Measurements from ENCODE around the gene PFDN1.

The PFDN1 gene

GRCh38 chr5:140258016-140258415, 44.9 kb downstream of the PFDN1 start:
- no peak for DNase-seq

- no peak for DNase-seq
Observed at GRCh38 chr5:140256726-140257125, 46.2 kb downstream of the PFDN1 start.

- DNase-seq: no peak
Observed at GRCh38 chr5:140255460-140256157, 47.3 kb downstream of the PFDN1 start.

- DNase-seq: no peak
Observed at GRCh38 chr5:140253985-140254384, 48.9 kb downstream of the PFDN1 start.

- no peak for DNase-seq
Observed at GRCh38 chr5:140252470-140253126, 50.3 kb downstream of the PFDN1 start.

GRCh38 chr5:140251527-140251973, 51.4 kb downstream of the PFDN1 start:
- peak; percentile 58 for DNase-seq

- no peak for DNase-seq
Observed at GRCh38 chr5:140250386-140250785, 52.5 kb downstream of the PFDN1 start.

- DNase-seq: no peak
Observed at GRCh38 chr5:140249536-140249935, 53.4 kb downstream of the PFDN1 start.

GRCh38 chr5:140248414-140248813, 54.5 kb downstream of the PFDN1 start:
- no peak for DNase-seq

- peak; percentile 81 for DNase-seq
Observed at GRCh38 chr5:140246378-140247122, 56.4 kb downstream of the PFDN1 start.

GRCh38 chr5:140245926-140246325, 57.0 kb downstream of the PFDN1 start:
- DNase-seq: no peak

- DNase-seq: no peak
Observed at GRCh38 chr5:140245341-140245740, 57.6 kb downstream of the PFDN1 start.

- DNase-seq: peak; percentile 94
Observed at GRCh38 chr5:140244525-140245025, 58.3 kb downstream of the PFDN1 start.

GRCh38 chr5:140243706-140244250, 59.1 kb downstream of the PFDN1 start:
- DNase-seq: no peak

- no peak for DNase-seq
Observed at GRCh38 chr5:140242890-140243585, 59.9 kb downstream of the PFDN1 start.

GRCh38 chr5:140242099-140242498, 60.8 kb downstream of the PFDN1 start:
- DNase-seq: no peak

- DNase-seq: peak; percentile 91
Observed at GRCh38 chr5:140240987-140241706, 61.8 kb downstream of the PFDN1 start.

GRCh38 chr5:140239939-140240700, 62.8 kb downstream of the PFDN1 start:
- DNase-seq: peak; percentile 64

GRCh38 chr5:140239461-140239860, 63.4 kb downstream of the PFDN1 start:
- no peak for DNase-seq

- no peak for DNase-seq
Observed at GRCh38 chr5:140238756-140239155, 64.1 kb downstream of the PFDN1 start.
